Urothelium cell line (cell line): ENCODE data around the gene NFATC1.
A peak's percentile ranks its signal among the peaks of the same experiment; 100 is the strongest.

Experiments
- DNase-seq: peaks from one replicate; pipeline ENCODE4 v3.0.0; 2011; ENCODE audit warnings: low spot score, mixed read lengths
- FAIRE-seq: peaks from 2 replicates; lab custom pipeline; 2011; peaks lifted over from hg19 to GRCh38; lab: Jason Lieb, UNC

Gene NFATC1

DNA sequence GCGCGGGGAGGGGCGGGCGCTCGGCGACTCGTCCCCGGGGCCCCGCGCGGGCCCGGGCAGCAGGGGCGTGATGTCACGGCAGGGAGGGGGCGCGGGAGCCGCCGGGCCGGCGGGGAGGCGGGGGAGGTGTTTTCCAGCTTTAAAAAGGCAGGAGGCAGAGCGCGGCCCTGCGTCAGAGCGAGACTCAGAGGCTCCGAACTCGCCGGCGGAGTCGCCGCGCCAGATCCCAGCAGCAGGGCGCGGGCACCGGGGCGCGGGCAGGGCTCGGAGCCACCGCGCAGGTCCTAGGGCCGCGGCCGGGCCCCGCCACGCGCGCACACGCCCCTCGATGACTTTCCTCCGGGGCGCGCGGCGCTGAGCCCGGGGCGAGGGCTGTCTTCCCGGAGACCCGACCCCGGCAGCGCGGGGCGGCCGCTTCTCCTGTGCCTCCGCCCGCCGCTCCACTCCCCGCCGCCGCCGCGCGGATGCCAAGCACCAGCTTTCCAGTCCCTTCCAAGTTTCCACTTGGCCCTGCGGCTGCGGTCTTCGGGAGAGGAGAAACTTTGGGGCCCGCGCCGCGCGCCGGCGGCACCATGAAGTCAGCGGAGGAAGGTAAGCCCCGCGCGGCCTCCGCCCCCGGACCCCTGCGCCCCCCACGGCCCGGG, at the start of gene NFATC1:
TSS of gene NFATC1 (plus strand) at position 170 of the 644 bp plus-strand sequence. CDS start at position 465, 295 bp downstream.
- FAIRE-seq (no peak), DNase-seq (peak; percentile 86)

DNA sequence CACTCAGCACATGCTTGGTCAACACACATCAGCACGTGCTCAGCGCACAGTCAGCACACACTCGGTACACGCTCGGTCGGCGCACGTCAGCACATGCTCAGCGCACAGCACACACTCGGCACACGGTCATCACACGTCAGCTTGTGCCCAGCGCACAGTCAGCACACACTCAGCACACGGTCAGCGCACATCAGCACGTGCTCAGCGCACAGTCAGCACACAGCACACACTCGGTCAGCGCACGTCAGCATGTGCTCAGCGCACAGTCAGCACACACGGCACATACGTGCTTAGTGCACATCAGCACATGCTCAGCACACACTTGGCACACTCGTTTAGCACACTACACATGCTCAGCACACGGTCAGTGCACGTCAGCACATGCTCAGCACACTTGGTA, 49.7 kb upstream of the NFATC1 start:
- DNase-seq (no peak), FAIRE-seq (no peak)

DNA sequence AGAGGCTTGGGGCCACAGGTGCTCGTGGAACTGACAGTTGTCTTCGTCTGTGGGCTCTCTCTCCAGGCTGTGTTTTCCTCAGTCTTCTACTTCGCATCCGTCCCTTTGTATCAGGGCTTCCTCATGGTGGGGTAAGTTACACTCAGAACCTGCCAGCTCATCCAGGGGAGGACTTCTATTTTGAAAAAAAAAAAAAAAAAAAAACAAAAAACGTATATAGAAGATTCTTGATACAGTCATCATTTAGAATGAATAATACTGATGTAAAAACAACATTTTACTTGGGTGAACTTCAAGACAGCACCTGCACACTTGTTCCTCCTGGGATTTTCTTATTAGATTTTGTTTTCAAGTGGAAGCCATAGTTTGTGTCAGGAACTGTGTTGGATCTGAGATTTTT, 47.7 kb upstream of the NFATC1 start:
- FAIRE-seq: no peak
- DNase-seq: no peak

DNA sequence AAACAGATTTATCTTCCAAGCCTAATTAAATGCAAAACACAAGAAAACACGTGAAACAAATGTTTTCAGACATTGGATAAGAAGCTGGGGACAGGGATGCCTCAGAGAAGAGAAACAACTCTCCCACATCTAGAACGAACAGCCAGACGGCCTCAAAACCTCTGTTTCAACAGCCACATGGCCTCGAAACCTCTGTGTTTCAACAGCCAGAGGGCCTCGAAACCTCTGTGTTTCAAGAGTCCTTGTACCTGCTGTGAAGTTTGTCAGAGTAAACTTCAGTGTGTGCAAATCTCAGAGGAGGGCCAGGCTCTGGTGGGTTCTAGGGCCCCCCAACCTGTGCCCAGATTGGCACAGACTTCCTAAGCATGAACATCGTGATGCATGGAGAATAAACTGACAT, 43.3 kb upstream of the NFATC1 start:
- no peak for FAIRE-seq
- DNase-seq: no peak

DNA sequence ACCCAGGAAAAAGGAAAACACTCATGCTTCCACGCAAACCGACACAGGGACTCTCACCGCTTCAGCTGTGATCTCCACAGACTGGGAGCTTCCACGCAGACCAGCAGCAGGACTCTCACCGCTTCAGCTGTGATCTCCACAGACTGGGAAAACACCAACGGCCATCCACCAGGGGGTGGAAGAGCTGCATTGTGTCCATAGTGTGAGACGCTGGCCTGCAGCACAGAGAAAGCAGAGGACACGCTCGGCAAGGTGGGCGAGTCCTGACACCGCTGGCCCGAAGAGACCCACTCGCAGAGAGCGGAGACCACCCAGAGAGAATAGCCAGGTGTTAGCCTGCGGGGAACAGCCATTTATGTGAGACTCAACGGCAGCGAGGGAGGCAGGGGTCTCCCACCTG, 42.5 kb upstream of the NFATC1 start:
- DNase-seq (peak; percentile 14), FAIRE-seq (no peak)

DNA sequence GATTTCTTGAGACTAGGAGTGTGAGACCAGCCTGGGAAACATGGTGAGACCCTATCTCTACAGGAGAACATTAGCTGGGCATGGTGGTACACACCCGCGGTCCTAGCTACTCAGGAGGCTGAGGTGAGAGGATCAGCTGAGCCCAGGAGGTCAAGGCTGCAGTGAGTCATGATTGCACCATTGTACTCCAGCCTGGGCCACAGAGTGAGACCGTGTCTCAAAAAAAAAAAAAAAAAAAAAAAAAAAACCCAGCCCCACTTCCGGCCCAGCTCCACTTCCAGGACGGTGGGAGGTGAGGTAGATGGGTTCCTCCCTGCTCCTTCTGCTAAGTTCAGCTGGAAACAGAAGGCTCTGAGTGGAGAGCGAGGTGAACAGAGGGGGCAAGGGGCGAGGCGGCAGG, 41.4 kb upstream of the NFATC1 start:
- no peak for DNase-seq
- FAIRE-seq: no peak

DNA sequence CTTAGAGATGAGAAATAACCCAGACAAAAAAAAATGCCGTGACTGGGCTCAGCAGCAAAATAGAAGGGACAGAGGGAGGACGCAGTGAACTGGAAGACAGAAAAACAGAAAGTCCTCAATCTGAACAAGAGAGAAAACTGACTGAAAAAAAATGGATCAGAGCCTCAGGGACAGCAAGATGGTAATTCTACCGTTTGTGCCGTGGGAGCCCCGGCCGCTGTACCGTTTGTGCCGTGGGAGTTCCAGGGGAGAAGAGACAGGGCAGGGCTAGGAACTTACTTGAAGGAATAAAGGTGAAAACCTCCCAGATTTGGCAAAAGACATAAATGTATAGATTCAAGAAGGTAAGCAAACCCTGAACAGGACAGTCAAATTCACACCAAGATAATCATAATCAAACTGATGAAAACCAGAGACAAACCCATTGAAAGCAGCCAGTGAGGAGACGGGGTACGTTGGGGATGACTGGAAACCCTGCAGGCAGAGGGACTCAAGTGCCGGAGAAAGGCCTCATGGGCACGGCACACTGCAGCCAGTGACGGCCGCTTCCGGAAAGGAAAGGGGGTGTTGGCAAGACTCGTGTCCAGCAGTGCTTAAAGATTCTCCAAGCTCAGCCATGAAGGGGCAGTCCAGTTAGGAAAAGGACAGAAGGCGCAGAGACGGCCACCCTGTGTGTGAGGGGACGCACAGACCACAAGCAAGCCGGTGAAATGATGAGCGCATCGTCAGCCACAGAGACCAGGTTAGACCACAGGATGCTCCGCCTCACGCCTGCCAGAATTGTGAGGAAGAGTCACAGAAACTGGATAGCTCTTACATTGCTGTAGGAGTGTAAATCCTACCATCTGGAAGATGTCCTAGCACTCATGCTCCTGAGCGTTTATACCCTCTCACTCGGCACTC, 40.0 kb upstream of the NFATC1 start:
- no peak for DNase-seq
- FAIRE-seq: no peak

DNA sequence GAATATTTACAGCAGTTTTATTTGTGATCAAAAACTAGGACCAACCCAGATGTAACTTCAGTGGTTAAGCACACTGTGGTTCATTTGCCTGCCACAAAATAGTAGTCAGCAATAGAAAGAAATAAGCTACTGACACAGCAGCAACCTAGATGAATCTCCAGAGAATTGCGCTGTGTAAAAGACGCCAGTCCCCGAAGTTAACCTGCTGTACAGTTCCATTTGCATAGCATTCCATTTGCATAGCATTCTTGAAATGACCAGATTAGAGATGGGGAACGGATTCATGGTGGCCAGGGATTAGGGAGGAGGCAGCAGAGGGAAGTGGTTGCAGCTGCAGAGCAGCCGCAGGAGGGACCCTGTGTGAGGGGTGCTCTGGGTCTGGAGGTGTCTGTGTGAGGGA, 39.3 kb upstream of the NFATC1 start:
- DNase-seq: no peak
- no peak for FAIRE-seq

DNA sequence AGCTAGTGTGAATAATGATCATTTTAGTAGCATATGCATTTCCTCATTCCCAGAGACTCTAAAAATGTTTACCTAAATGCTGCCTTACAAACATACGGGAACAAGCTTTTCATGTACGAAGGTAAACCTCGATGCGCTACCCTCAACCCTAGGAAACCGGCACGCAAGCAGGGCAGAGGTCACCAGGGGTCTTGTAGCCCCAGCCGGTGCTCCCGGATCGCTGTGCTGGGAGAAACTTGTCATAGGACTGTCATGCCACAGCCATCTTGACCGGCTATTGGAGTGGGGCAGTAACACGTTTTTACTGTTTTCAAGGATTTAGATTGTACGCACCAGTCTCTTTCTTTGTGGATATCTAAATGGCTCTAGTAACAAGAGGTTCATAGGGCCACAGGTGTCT, 34.8 kb upstream of the NFATC1 start:
- DNase-seq (no peak), FAIRE-seq (no peak)

DNA sequence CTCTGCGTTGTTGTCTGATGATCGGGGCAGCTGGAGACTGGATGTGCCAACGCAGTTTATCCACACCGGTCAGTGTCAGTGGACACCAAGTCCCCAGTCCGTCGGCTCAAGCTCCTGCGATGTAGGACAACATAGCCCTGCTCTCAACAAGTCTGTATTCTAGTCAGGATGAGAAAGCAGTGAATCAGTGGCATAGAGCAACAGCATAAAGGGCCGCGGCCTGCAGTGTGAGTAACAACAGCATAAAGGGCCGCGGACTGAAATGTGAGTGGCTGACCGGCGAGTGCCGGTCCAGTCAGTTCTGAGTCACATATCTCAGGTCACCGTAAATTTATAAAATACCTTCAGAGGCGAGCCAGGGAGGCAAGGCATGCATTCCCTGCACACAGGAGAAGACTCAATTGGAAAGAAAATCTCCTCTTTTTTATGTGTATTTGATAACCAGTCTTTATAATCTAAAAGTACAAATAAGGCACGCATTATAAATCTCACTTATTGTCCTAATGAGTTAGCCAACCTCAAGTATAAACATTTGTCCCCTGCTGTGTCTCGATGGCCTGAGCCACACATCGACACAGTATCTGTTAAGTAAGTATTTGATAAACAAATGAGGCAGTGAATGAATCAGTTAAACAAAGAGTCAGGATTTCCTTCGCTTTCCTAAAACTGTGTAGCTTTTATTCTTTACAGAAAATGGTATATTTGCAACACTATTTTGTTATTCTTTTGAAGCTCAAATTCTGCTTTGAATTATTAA, 33.8 kb upstream of the NFATC1 start:
- no peak for DNase-seq
- no peak for FAIRE-seq

DNA sequence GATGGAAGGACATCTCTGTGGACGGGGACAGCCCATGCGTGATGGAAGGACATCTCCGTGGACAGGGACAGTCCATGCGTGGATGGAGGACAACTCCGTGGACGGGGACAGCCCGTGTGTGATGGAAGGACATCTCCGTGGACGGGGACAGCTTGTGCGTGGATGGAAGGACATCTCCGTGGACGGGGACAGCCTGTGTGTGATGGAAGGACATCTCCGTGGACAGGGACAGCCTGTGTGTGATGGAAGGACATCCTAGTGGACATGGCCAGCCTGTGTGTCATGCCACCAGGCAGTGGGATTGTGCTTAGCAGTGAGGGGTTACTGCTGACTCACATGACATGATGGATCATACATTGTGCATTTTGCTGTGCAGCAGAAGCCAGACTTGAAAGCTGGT, 30.0 kb upstream of the NFATC1 start:
- FAIRE-seq: no peak
- DNase-seq: no peak

DNA sequence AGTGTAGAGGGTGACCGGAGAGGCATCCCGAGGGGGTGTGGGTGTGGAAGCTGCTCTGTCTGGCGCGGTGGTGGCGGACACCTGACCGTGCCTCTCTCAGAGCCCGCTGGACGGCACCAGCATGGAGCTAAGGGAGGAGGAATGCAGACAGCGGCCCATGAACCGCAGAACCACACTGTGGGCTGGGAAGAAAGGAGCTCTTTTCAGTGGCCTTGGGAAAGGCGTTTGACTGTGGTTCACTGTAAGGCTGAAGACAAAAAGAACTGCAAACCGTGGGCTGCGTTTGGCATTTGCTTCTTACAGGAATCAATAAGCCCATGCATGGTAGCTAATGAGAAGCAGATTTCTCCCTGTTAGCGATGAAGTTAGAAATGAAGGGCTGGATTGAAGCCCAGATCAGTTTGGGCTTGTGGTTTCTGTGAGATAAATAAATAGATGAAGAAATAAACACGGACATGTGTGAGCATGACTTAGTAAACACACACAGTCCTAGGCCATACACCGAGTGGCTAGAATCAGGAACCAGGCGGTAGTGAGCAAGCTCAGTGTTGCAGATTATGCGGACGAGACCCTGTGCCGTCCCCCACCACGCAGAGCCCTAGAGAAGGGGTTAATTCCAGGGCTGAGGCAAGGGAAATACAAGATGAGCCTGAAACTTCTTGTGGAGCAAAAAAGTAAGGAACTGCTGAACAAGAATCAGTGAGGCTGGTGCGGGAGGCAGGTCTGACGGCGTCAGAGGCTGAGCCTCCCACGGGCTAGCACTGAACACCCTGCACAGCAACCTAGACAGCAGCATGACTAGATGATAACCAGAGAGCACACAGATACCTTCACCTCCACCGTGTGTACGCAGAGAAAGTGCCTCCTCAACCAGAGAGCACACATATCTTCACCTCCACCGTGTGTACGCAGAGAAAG, 29.3 kb upstream of the NFATC1 start:
- FAIRE-seq: no peak
- no peak for DNase-seq

DNA sequence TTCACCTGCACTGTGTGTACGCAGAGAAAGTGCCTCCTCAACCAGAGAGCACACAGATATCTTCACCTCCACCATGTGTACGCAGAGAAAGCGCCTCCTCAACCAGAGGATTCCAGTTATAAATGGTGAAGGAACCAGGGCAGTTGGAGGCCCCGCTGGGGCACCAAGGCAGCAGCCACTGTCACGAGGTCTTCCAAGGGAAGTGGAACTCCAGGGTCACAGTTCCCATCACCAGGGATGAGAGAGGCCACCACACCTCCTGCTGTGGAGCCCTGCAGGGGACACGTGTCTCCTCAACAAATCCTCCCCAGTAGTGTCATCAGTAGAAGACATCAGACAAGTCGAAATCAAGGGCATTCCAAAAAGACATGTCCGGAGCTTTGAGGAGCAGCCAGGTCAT, 28.2 kb upstream of the NFATC1 start:
- DNase-seq (no peak), FAIRE-seq (no peak)

DNA sequence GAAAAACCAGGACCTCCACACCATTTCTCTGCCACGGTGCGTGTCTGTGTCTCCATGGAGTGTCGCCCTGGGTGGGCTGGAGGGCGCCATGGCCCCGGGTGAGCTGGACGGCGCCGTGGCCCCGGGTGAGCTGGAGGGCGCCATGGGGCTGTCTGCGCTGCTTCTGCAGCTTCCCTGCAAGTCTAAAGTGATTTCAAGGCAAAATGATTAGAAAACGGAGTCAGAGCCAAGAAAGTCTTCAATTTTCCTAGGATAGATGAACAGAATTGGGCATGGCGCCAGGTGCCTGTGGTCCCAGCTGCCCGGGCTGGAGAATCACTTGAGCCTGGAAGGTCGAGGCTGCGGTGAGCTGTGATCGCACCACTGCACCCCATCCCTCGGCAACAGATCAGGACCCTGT, 27.7 kb upstream of the NFATC1 start:
- FAIRE-seq (no peak), DNase-seq (no peak)

DNA sequence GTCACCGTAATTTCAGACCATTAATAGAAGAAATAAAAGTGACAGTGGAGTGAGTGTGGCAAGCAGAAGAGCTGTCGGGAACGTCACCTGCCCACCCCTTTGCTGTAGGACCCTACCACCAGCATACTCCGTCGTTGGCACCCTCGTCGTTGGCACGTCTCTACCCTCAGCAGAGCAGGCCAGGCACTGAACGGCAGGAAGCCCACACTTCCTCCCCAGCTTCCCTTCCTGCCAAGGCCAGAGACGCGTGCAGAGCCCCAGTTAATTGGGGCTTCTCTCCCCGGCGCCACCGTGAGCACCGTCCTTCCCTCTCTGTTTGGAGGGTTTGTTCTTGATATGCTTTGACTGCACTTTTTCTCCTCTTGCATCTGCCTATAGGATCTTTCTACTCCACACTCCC, 27.0 kb upstream of the NFATC1 start:
- FAIRE-seq (no peak), DNase-seq (no peak)

DNA sequence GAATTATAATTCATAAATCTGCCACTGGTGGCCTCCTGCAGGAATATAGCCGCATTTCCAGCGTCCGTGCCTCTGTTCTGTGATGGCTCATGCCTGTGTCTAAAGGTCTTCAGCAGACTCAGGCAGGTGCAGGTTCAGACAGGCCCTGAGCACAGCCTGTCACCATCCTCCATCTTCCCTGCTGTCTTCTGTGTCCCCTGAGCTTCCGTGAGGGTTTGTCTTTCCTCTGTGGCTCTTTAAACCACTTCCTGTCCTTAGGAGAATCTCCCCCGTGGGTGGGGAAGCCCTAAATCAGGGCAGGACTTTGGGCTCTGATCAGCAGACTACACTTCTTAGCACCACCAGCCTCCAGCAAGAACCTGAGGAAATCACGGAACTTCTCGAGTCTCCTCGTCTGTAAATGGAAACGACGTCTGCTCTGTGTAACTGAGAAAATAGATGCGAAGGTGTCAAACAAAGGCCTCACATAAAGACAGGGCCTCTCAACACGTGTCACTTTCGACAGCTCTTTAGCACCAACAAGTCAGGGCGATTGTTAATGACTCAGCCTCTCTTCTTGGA, 24.1 kb upstream of the NFATC1 start:
- FAIRE-seq: no peak
- no peak for DNase-seq

DNA sequence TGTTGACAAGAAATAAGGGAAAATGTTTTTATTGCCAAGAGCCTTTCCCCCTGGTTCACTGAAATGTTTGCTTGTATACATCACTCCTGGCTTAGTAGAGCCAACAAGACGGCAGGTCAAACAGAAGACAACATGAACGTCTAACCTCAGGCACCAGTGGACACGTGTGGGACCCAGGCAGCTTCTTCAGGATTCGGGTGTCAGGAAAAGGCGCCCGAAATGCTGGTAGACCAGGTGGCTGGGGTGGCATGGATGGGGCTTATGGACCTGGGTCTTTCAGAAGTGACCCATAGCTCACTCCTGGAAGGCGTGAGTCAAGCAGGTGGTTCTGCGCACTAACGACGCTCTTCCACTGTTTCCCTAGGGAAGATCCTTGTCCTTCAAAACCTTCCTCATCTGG, 23.3 kb upstream of the NFATC1 start:
- FAIRE-seq (no peak), DNase-seq (no peak)

DNA sequence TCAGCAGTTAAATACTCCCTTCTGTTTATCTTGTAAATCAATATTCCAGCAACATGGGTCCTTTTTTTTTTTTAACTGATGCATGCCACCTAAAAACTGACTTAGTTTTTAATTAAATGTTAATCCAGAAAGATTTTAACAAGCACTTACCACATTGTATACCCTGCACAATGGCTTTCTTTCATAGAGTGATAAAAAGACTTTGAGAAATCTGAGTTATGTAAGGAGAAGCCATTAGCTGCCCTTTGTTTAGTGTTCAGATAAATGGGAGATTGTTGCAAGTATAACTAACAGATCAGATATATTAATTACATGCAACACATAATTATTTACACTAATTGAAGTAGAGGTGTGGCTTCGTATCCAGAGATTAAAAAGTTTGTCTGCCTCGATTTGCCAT, 22.7 kb upstream of the NFATC1 start:
- FAIRE-seq (no peak), DNase-seq (no peak)

DNA sequence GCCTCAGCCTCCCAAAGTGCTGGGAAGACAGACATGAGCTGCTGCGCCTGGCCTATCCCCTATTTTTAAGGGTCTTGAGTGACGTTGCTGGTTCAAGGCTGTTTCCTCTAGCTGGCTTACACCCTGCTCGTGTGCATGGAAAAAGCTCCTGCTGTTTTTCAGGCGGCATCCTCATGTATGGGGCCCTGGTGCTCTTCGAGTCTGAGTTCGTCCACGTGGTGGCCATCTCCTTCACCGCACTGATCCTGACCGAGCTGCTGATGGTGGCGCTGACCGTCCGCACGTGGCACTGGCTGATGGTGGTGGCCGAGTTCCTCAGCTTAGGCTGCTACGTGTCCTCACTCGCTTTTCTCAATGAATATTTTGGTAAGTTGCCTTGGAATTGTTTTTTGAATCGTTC, 22.0 kb upstream of the NFATC1 start:
- no peak for DNase-seq
- no peak for FAIRE-seq

DNA sequence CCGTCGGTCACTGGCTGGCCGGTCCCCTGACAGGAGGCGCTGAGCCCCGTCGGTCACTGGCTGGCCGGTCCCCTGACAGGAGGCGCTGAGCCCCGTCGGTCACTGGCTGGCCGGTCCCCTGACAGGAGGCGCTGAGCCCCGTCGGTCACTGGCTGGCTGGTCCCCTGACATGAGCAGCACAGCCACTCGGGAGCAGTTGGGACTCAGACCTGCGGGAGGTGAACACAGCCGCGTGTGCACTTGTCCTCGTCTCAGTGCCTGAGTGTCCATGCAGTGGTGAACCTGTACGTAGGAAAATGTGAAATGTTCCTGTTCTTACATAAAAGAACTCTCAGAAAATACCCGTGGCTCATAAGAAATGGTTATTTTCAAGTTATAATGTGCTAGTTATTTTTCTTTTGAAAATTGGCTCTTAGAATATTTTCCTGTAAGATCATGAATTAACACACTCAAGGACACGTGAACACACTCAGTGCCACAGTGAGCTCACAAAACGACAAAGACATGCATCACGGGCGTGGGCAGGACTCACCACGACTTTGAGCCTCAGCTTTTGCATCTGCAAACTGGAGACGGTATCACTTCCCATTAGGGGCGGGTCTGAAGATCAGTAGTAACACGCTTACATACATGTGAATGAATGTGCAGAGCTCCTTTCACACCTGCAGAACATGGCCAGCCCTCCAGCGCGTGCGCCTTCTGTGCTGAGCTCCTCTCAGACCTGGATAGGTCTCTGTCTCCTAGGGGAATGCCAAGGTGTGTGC, 21.1 kb upstream of the NFATC1 start:
- no peak for DNase-seq
- no peak for FAIRE-seq
